ENCODE data around the gene PER1.

DNA sequence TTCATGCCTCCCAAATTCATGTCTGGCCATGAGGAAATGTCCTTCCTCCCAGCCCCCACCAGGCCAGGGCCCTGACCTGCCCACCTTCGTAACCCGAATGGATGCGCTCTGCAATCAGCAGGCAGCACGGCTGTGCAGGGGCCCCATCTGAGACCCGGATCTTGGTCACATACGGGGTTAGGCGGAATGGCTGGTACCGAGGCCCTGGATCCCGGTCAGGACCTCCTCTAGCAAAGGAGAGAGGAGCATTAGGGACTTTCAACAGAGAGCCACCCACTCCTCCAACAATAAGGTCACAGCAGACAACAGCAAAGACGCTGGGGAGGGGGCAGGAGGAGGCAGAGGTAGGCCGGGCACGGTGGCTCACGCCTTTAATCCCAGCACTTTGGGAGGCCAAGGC lies 3.6 kb downstream of the PER1 start:
- no peak for TF ChIP-seq CTCF (conservative IDR thresholded peaks at IDR 0.05; ENCODE audit: low read depth, low read length)
- TF ChIP-seq POLR2A (IDR thresholded peaks at IDR 0.05; ENCODE audit: low read depth, low read length), result no peak
- no peak for TF ChIP-seq RAD21 (IDR thresholded peaks at IDR 0.05; ENCODE audit: low read length)
- no peak for TF ChIP-seq CEBPB (IDR thresholded peaks at IDR 0.05; ENCODE audit: low read depth, low read length)
- TF ChIP-seq RFX5 (IDR thresholded peaks at IDR 0.05; ENCODE audit: low read depth, low read length), result no peak
- no peak for TF ChIP-seq MXI1 (IDR thresholded peaks at IDR 0.05; ENCODE audit: borderline replicate concordance, low read depth, low read length)
- no peak for TF ChIP-seq MAFK (IDR thresholded peaks at IDR 0.05; ENCODE audit: low read depth, low read length)

Measured in IMR-90 (cell line).